Kidney (tissue), 14 donors: Measurements from ENCODE around the gene OR4C45. TPM values are rescaled to one million over a fixed set of nuclear protein-coding genes. Genes with fewer than 3 reads are reported as not detected.
"Not testable (repeated sequence)": the region's sequence is repeated elsewhere in the genome, so short reads cannot be mapped to it uniquely, and the experiment has no call there.

Experiments
- DNase-seq, 5 donors: peaks; one replicate each; pipeline ENCODE4 v3.0.0-alpha.2; 2013 to 2020
- FAIRE-seq: peaks from 2 replicates; lab custom pipeline; 2012; peaks lifted over from hg19 to GRCh38; lab: Jason Lieb, UNC
- H3K27ac ChIP-seq, 2 donors: one replicate each; pipeline ENCODE4 v1.7.0; 2013; ENCODE audit warnings: low read depth in 2 of 2, low read length in 2 of 2, inconsistent platforms in 1 of 2
- H3K27me3 ChIP-seq: one replicate; pipeline ENCODE4 v1.7.1; 2013; ENCODE audit warnings: low read length, inconsistent platforms; ENCODE audit not compliant: control insufficient read depth, insufficient read depth
- H3K36me3 ChIP-seq, 3 donors: one replicate each; pipeline versions ENCODE4 v1.7.0 to v1.7.1; 2013; ENCODE audit warnings: low read length in 3 of 3, control low read depth in 1 of 3, inconsistent platforms in 1 of 3; ENCODE audit not compliant: insufficient read depth in 3 of 3, control insufficient read depth in 2 of 3
- H3K4me1 ChIP-seq, 3 donors: one replicate each; pipeline versions ENCODE4 v1.7.0 to v1.7.1; 2013; ENCODE audit warnings: low read length in 3 of 3, inconsistent platforms in 1 of 3, low read depth in 1 of 3; ENCODE audit not compliant: control insufficient read depth in 2 of 3, insufficient read depth in 2 of 3
- H3K4me3 ChIP-seq, 3 donors: one replicate each; pipeline versions ENCODE4 v1.7.0 to v1.8.1; 2013; ENCODE audit warnings: low read length in 3 of 3, control low read depth in 1 of 3, inconsistent platforms in 1 of 3
- H3K9ac ChIP-seq, 3 donors: one replicate each; pipeline versions ENCODE4 v1.7.0 to v1.7.1; 2013; ENCODE audit warnings: low read length in 3 of 3, control low read depth in 1 of 3, inconsistent platforms in 1 of 3
- H3K9me3 ChIP-seq, 3 donors: one replicate each; pipeline versions ENCODE4 v1.7.0 to v1.7.1; 2013; ENCODE audit warnings: low read length in 3 of 3, control low read depth in 1 of 3, inconsistent platforms in 1 of 3; ENCODE audit not compliant: control insufficient read depth in 2 of 3, insufficient read depth in 1 of 3
- CTCF ChIP-seq: IDR thresholded peaks from 3 replicates; pipeline ENCODE4 v1.5.1; 2012; ENCODE audit warnings: mild to moderate bottlenecking, moderate library complexity, borderline replicate concordance; ENCODE audit not compliant: insufficient read depth; ENCODE audit errors: extremely low read depth
- intact Hi-C: fragments of 100-400 bp; cut with DNase I; formaldehyde crosslinking; loops from one replicate; pipeline ENCODE4 v1.11.1; 2022
- polyA plus RNA-seq: library from polyadenylated mRNA; stranded (reverse); fragments of 350-450 nt; fragmentation: Illumina TruSeq; extraction: RNeasy Lipid Tissue Mini Kit (QIAGEN cat#74804); gene quantifications from one replicate; pipeline ENCODE4 v1.2.3, GENCODE V29; 2014; ENCODE audit warnings: low read depth, low replicate concordance; ENCODE audit not compliant: insufficient read depth
- total RNA-seq: library from RNA; stranded (reverse); fragmentation: NEBNext Ultra II Directional; extraction: Animal tissue kit (Norgen Biotek cat#: 25700); gene quantifications from one replicate; pipeline ENCODE4 v1.2.1, GENCODE V29; 2021
- donor health status: control.
- donor health status: control.
- donor health status: control.
- donor health status: control.
- donor health status: control.
- donor health status: DM: yes; HTN: yes; CAD: no.
- donor health status: Normal renal cell carcinoma (clear cell type).

The OR4C45 gene
- total and polyA plus RNA-seq, 2 donors from 2014 or later = not detected

GRCh38 chr11:50037251-50037650, 4.6 kb downstream of the OR4C45 start:
- no peak for DNase-seq

DNA sequence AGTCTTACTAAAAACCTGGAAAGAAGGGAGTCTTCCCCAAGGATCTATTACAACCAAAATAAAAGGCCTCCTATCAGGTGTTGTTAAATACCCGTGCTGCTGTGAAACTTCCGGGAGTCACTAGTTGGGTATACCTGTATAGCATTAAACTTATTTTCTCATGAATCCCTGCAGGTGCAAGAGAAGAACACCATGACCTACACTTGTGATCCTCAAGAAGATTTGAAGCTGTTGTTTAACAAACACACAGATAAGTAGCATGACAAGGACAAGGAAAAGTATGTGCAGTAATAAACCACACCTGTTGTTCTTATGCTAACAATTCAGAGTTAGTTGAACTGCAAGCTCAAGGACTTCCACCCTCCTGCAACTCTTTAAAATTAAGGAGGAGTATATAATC, 12.0 kb downstream of the OR4C45 start:
- no peak for TF ChIP-seq CTCF
- intact Hi-C loops = no loop called here
- Histone ChIP-seq H3K27me3 (no peaks in the 10 kb centered on the region), H3K4me1 (no peaks in the 10 kb centered on the region), H3K27ac (no peak overlapping the region), H3K9ac (no peak overlapping the region), H3K4me3 (no peak overlapping the region), H3K9me3 (no peaks in the 10 kb centered on the region), H3K36me3 (no peaks in the 10 kb centered on the region)
- FAIRE-seq = no peak
- no peak for DNase-seq

More at GRCh38 chr11:50037251-50037650, 4.6 kb downstream of the OR4C45 start:
- H3K27me3 ChIP-seq = no peaks in the 10 kb centered on the region
- intact Hi-C loops = no loop called here
- no peak overlapping the region for H3K27ac ChIP-seq
- FAIRE-seq = no peak
- no peaks in the 10 kb centered on the region for H3K36me3 ChIP-seq
- no peak overlapping the region for H3K4me3 ChIP-seq
- H3K9me3 ChIP-seq = no peaks in the 10 kb centered on the region
- TF ChIP-seq CTCF = no peak
- H3K4me1 ChIP-seq = no peaks in the 10 kb centered on the region
- H3K9ac ChIP-seq = no peak overlapping the region

- H3K36me3 ChIP-seq, H3K27ac ChIP-seq, DNase-seq, FAIRE-seq, H3K4me3 ChIP-seq, H3K9me3 ChIP-seq, H3K4me1 ChIP-seq, H3K27me3 ChIP-seq, intact Hi-C loops, H3K9ac ChIP-seq: not testable (repeated sequence)
Measured at GRCh38 chr11:50063056-50063455, 30.4 kb downstream of the OR4C45 start.

DNA sequence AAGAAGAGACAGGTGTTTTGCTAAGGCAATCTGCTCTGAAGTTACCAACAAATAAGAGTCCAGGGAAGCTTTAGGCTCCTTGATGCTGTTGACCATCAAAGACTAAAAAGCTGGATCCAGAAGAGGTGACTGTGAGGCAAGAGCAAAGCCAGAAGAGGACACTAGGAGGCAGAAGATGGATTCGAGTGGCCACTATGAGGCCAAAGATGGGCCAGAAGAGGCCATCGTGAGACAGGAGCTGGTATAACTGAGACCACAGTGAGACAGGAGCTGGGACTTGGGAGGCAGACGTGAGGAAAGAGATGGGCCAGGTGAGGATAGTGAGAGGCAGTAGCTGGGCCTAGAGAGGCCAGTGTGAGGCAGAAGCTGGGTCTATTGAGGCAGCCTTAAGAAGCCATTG, 37.7 kb downstream of the OR4C45 start:
- Histone ChIP-seq H3K36me3 (no peaks in the 10 kb centered on the region), H3K27ac (no peak overlapping the region), H3K9ac (no peak overlapping the region), H3K27me3 (no peaks in the 10 kb centered on the region), H3K4me1 (no peaks in the 10 kb centered on the region), H3K4me3 (no peak overlapping the region), H3K9me3 (no peaks in the 10 kb centered on the region)
- DNase-seq (no peak), FAIRE-seq (no peak)
- TF ChIP-seq CTCF = no peak
- intact Hi-C loops = no loop called here
